ENCODE data around the gene FHDC1.

- TF ChIP-seq CTCF (IDR thresholded peaks at IDR 0.05) (no peak), POLR2A (IDR thresholded peaks at IDR 0.05) (no peak), EP300 (IDR thresholded peaks at IDR 0.05; ENCODE audit: low read depth) (no peak), POLR2AphosphoS5 (IDR thresholded peaks at IDR 0.05) (no peak)
These were observed 85.2 kb downstream of the FHDC1 start for GRCh38 chr4:153021276-153021675.

All from transverse colon (tissue), 4 donors.